ENCODE measurements around the gene POC1A.
A peak's percentile ranks its signal among the peaks of the same experiment; 100 is the strongest.

DNA sequence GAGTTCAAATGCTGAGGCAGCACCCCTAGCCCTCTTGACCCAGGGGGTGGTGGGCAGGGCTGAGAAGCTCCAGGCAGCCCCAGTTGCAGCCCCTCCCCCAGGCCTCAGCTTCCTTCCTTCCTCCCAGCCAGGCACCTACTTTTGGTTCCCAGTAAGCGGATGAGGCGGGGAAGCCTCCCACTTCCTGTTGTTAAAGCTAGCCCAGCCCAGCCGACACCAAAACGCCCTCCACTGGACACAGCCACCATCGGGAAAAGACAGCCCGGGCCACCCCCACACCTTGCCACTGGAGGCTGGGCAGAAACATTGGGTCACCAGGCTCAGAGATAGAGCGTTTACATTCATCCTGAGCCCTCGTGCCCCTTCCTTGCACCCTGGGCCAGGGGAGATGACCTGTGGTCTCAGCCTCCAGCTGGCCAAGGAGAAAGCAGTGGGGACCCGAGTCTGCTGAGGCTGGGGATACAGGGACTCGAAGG, 101.4 kb downstream of the POC1A start:
- TF ChIP-seq, protein P1, sequence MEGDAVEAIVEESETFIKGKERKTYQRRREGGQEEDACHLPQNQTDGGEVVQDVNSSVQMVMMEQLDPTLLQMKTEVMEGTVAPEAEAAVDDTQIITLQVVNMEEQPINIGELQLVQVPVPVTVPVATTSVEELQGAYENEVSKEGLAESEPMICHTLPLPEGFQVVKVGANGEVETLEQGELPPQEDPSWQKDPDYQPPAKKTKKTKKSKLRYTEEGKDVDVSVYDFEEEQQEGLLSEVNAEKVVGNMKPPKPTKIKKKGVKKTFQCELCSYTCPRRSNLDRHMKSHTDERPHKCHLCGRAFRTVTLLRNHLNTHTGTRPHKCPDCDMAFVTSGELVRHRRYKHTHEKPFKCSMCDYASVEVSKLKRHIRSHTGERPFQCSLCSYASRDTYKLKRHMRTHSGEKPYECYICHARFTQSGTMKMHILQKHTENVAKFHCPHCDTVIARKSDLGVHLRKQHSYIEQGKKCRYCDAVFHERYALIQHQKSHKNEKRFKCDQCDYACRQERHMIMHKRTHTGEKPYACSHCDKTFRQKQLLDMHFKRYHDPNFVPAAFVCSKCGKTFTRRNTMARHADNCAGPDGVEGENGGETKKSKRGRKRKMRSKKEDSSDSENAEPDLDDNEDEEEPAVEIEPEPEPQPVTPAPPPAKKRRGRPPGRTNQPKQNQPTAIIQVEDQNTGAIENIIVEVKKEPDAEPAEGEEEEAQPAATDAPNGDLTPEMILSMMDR (conservative IDR thresholded peaks at IDR 0.05 in 1 of 2, IDR thresholded peaks at IDR 0.05 in 1 of 2; ENCODE audit: low read depth in 1 of 2, low read length in 2 of 2), result peak; percentile 49 to 54
- no peak for TF ChIP-seq EZH2 (IDR thresholded peaks at IDR 0.05; ENCODE audit: low read length, missing control alignments)

Data from fibroblast of lung (primary cell).